Fibroblast of upper back skin (primary cell): Measurements from ENCODE around the gene GCK.
"Not testable (repeated sequence)": the region's sequence is repeated elsewhere in the genome, so short reads cannot be mapped to it uniquely, and the experiment has no call there.

Experiments
- DNase-seq: peaks from one replicate; pipeline ENCODE4 v3.0.0-alpha.2; 2013

Gene GCK

DNA sequence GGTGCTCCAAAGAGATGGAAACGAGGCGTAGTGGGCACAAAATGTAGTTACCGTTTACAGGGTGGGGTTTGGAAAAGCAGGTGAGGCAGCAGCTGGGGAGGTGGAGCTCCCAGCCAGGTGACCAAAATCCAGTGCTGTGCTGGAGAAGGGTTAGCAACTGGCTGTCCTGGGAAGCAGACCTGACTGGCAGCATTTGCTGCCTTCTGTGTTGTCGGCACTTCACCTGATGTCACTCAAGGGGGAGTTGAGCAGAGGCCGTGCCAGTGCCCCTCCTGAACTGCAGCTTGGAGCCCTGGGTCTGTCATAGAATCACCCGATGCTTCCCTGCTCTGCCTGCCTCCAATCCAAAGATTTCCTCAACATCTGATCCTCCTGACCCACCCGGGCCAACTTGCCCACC is 12.8 kb downstream of the GCK start:
- DNase-seq: no peak

DNA sequence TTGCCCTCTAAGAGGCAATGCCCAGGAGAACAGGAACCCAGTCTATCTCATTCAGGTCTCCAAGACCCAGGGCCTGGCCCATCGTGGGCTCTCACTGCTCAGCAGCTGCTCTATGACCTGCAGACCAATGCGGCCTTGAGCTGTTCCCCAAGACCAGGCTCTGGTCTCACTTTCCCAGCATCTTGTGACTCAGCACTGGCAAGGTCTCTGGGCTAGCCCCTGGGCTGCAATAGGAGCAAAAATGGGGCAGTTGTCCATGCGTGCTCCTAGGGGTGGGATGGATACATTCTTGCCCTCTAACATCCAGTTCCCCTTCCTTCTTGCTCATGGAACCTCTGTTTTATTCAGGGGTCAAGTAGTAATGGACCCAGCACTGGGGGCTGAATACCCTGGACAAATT is 13.5 kb downstream of the GCK start:
- no peak for DNase-seq

DNA sequence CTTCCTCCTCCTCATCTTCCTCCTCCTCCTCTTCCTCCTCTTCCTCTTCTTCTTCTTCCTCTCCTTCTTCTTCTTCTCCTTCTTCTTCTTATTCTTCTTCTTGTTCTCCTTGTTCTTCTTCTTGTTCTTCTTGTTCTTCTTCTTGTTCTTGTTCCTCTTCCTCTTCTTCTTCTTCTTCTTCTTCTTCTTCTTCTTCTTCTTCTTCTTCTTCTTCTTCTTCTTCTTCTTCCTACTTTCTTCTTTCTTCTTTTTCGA is 14.6 kb downstream of the GCK start:
- DNase-seq: not testable (repeated sequence)

DNA sequence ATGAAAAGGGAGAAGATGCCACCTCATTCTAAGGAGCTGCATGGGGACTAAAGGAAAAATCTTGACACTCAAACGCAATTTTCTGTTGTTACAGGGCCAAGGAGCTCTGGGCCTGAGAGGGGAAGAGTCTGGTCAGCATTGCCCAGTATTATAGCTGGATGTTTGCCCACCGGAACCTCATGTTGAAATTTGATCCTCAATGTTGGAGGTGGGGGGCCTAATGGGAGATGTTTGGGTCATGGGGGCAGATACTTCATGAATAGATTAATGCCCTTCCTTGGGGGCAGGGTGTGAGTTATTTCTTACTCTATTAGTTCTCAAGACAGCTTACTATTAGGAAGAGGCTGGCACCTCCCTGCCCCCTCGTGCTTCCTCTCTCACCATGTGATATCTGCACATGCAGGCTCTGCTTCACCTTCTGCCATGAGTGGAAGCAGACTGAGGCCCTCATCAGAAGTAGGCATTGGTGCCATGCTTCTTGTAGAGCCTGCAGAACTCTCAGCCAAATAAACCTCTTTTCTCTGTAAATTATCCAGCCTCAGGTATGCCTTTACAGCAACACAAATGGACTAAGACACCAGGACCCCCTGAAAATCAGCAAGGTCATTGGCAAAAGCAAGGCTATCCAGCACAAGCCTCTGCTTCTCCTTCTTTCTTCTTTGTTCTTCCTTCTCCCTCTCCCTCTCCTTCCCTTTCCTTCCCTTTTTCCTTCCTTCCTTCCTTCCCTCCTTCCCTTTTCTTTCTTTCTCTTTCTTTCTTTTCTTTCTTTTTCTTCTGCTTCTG is 15.1 kb downstream of the GCK start:
- no peak for DNase-seq

DNA sequence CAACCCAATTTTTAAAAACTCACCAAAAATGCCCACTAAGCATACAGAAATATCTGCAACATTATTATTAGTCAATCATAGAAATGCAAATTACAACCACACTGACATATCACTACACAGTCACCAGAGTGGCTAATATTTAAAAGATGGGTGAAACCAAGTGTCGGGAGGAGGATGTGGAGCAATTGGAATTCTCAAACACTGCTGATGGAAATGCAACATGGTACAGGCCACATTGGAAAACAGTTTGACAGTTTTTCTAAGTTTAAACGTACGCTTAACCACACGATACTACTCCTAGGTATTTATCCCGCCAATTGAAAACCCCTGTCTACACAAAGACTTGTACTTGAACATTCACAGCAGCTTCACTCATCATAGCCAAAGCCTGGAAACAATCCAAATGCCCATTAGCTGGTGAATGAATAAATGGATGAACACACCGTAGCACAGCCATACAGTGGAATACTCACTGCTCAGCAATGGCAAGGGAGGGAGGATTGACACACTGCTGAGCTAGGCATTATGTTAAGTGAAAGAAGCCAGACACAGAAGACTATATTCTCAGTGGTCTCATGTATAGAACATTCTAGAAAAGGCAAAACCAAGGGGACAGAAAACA is 16.3 kb downstream of the GCK start:
- no peak for DNase-seq

DNA sequence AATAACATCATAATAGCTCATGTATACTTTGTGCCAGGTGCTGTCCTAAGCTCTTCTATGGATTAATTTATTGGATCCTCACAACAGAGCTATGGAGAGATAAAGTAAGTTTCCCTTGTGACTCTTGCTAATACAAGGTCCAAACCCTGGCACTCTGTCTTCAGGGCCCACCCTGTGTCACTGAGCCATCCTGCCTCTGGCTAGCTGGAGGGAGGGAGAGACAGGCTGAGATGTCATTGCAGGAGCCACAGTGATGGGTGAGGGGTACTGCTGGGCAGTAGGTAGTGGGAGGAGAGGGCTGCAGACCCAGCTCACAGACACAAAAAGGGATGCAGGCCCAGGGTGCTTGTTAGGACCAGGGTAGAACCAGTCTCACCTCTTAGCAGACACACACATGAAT is 16.9 kb downstream of the GCK start:
- DNase-seq: no peak

DNA sequence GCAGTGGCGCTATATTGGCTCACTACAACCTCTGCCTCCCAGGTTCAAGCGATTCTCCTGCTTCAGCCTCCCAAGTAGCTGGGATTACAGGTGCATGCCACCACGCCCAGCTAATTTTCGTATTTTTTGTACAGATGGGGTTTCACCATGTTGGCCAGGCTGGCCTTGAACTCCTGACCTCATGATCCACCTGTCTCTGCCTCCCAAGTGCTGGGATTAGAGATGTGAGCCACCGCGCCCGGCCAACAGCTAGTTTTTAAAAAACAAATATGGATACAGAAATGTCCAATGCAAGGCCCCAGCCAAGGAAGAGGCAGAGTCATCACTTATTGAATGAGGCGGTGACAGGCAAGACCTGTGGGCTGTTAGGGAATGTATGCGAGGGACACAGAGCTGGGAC is 17.3 kb downstream of the GCK start:
- not testable (repeated sequence) for DNase-seq

DNA sequence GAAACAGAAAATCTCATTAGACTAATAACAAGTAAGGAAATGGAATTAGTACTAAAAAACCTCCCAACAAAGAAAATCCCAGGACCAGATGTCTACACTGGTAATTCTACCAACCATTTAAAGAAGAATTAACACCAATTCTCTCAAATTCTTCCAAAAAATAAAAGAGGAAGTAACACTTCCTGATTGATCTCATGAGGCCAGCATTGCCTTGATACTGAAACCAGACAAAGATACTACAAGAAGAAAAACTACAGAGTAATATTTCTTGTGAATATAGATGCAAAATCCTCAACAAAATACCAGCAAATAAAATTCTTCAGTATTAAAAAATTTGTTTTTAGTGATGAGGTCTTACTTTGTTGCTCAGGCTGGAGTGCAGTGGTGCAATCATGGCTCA is 21.3 kb downstream of the GCK start:
- DNase-seq: no peak

DNA sequence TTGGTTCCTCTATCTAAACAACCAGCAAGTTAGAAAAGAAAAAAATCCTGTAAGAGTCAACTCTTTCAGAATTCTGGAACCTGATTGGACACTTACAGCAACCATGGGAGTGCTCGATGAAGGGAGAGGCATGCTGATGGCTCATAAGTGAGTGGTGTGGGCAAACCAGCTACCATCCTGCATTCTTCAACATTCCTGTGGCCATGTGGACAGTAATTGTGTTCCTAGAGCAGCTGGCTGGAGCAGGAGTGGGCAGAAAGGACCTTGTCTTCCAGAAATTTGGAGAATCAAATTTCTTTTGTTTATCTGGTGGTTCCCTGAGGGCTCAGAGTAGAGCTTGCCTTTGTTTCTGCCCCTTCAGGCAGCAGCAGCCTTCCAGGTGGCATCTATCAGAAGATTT is 25.6 kb downstream of the GCK start:
- peak; percentile 86 for DNase-seq

DNA sequence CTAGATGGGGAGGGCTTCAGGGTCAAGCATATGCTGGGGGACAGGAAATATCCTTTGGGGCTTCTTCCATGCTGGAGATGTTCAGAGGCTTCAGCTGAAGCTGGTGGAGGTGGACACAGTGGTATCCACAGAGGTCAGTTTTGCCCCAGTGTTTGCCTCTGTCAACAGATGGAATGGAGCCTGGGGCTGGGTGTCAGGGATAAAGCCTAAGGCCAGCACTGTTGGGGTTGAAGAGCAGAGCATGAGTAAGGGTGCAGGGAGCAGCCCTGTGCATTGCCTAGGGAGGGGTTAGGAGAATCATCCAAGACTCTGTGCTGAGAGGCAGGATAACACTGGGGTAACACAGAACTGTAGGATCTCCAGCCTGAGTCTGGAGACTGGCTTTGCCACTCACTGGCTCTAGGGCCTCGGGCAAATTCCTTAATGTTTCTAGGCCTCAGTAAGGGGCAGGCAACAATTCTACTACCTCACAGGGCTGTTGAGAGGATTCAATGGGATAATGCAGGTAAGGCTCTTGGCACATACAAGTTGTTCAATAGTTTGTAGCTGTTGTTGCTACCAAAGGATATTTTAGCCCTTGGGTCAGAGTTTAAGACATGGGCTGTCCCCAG is 26.3 kb downstream of the GCK start:
- no peak for DNase-seq

DNA sequence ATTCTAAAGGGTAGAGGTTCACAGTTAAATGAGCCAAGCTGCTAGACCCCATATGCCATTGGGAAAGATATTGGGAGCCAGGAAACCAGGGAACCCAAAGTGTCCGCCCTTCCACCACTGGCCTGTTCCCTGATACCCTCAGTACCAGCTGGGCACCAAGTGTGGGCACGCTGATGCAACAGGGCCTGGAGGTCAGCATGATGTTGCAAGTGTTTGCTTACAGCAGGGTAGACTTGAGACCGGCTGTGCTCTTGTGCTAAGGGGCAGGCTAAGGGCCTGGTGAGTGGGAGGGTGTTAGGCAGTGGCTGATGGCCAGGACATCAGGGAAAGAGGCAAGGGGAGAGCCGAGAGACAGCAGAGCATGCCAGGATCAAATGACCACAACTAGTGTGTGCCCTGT is 27.1 kb downstream of the GCK start:
- no peak for DNase-seq

DNA sequence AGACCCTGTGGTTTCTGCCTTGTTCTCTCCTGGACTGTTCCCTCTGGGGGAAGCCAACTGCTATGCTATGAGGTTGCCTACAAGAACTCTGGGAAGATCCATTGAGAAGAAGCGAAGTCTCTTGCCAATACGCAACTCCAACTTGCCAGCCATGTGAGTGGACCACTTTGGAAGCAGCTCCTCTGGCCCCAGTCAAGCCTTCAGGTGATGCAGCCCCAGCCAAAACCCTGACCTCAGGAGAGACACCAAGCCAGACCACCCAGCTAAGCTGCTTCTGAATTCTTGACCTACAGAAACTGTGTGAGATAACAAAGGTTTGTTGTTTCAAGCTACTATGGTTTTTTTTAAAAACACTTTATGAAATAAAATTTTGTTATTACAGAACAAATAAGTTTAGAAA is 27.9 kb downstream of the GCK start:
- DNase-seq: no peak

DNA sequence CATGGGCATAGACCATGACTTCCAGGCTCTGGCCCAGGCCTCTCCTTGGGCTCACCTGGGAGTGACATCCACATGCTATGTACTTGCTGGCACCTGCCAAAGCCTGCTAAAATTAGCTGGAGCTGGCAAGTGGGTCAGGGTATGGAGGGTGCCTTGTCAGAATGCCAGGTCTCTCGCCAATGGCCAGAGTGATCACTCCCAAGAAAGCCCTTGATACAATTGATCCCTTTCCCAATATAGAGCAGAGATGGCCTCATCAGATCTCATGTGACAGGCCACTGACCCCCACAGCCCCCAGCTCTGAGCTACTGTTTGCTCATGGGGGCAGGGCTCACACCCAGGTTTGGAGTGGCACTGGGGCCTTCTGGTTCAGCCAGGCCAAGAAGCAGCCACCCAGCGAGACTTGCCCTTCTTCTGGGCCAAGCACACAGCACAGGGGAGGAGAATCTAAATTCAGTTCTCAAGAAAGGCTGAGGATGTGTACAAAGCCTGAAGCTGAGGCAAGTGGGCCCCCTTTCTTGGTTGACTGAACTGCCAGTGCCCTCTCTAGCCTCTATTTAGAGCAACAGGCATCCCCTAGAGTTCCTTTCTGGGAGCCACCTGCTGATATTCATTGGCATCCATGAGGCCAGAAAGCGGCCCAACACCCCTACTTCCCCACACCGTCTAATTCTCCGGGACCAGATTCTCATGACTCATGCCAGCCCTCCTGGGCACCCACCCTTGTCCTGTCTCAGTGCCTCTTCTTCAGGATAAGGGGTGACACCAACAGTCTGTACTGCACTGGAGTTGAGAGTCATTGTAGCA is 29.2 kb downstream of the GCK start:
- DNase-seq: no peak

DNA sequence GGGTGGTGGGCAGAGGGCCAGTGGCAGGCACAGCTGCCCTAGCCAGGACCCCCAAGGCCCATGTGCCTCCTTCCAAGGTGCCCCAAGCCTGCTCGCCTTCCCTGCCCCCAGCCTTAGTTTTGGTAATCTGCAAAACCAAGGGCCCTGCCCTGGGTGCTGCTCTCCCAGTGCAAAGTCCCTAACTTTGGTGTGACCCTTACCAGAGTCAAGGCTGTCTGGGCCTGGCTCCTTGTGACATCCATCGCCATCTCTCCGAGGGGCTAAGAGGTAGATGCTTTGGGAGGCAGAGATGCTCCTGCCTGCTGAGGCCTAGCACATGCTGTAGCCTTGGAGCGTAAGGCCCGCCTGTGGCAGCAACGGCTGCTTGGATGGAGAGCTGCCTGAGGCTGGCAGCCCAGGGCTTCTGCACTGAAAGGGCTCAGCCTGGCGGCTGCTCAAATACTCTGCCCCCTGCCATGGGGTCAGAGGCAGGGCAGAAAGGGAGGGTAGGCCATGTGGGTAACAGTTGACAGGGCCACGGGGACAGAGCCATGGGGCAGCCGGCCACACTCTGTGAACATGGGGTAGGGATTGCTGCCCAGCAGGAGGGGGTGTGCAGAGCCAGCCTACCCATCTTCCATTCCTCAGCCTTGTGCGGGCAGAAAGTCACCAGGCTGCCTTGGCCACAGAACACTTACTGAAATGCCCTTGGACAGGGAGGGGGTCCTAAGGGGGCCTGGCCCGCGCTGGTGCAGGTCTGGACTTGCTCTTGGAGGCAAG is 30.2 kb downstream of the GCK start:
- DNase-seq: no peak

DNA sequence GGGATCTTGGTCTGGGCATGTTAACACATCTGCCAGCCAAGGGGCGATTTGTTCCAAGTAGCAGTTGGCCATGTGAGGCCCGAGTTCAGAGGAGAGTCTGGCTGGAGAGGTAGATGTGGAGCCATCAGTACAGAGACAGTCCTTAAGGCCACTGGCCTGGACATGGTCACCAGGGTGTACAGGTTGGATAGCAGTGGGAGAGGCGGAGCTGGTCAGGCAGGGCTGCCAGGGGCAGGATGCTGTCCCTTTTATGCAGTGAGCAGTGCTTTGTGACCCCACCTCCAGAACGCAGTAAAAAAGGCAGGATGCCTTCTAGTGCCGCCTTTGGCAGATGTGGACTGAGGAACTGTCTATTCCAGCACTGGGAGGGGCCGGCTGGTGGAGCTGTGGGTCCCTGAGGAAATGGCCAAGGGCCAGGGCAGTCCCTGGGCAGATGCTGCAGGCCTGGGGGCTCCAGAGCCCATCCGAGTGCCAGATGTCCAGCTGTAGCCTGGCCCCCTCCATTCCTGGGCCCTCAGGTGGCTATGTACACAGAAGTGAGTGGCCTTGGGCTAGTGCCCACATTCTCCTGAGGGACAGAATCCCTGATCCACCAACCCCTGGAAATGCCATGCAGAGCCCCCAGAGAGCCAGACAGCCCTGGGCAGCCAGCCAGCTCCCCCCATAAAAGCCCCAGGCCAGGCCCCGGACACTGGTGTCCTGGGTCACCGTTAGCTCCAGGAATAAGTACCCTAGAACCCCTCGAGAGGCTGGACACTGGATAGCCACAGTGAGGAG is 31.0 kb downstream of the GCK start:
- no peak for DNase-seq

DNA sequence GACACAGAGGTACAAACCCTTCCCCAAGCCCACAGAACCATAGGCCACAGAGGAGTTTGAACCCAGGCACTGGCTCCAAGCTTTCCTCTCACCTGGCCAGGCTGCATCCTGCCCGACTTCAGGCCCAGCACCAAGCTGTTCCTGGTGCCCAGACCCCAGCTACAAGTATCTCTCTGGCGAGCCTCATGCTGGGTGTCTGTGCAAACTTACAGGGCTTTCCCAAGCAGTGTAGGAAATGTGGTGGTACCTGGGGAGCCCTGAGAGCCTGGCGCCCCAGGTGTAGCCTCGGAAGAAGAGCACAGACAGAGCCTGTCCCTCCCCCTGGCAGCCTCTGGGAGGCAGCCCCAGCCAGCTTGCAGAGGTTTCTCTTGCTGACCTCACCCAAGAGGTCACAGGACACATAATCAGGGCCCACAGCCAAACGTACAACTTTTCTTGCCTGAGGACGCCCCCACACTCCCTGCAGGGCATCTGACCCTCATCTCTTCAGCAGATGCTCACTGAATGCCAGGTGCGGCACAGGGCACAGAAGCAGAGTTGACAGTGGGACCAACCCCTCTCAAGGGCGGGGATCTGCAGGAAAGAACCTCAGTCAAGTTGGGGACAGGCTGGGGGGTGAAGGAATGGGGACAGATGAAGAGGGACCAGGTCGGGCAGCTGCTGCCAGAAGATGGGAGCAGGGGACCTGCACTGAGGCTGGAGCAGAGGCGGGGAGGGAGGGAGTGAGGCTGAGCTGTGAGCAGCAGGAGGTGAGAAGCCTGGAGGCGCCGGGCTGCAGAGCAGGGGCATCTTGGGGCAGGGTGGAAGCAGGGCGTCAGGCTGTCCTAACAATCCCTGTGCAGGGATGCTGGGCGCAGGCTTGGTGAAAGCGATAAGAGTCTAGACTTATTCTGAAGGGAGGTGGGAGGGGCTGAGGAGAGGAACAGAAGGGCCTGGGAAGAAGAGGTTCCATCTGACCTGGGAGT is 31.8 kb downstream of the GCK start:
- DNase-seq: no peak

DNA sequence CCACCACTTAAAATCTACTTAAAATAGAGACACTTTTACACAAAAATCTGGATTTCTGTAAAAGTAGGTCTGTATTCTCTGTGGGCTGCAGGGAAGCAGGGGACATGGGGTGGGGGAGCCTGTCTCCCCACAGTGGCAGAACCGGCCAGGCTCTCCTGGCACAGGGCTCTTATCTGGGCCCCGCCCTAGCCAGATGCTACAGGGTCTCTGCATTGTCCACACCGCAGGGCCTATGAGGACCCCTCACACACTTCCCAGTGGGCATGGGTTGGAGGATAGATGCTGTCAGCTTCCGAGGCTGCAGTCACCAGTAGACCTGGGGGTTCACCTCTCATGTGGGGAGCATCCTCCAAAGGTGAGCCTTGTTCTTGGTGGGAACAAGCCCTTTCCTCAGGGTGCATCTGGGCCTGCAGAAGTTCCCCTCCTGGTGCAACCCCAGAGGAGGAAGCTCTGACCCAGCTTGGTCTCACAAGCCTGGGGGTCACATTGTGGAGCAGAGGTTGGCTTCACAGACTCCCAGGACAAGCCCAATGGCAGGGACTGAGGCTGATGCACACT is 32.7 kb downstream of the GCK start:
- no peak for DNase-seq

DNA sequence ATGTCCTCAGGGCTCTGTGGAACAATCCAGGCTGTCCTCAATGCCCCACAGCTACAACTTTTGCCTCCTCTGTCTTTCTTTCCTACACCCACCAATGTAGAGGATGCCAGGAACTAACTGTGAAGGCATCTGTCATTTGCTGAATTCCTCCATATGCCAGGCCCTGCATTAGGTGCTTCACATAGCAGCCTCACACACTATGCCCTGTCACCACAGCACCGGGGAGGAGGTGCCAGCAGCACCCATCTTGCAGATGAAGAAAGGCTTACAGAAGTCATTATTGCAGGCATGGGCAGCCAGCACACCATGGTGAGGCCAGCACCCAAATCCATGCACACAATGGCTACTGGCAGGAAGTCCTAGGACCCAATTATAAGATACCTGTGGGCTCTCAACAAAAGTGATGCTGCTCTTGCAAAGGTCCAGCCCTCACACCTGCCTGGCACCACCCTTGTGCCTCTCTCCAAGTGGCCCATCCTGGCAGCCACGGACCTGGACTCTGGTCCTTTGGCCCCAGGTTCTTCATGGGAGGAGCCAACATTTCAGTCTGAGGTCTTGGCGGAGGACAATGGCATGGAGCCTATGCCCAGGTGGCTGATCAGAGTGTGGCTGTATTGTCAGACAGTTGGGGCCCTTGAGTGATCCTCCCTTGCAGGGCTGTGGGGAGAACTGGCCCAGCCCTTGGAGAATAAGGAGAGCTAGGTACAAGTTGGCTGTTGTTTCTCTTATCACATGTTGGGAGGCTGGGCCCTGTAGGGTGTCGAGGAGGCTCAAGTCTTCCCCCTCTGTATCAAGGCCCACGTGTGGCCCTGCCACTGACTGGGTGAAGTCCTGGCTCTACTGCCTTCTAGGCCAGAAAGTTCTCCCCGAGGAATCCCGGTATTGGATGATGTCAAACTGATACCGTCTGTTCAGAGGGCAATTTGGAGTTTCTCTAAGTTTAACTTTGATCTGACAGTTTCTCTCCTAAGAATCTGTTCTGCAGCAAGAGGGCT is 33.8 kb downstream of the GCK start:
- DNase-seq: no peak

DNA sequence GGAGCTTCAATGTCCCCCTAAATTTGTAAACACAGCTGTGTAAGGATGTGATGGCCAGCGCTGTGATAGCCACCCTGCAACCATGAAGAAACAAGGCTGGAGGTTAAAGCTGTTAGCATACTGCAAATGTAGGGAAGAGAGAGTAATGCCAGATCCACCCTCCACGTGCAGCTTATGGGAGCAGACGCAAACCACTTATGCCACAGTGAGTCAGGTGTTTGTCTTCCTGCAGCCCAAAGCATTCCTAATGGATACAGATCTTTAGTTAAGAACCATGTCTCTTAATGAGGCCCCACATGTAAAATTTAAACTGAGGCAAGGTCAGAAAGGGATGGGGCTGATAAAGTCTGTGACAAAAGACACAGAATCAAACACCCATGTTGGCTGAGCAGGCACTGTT is 34.5 kb downstream of the GCK start:
- no peak for DNase-seq

DNA sequence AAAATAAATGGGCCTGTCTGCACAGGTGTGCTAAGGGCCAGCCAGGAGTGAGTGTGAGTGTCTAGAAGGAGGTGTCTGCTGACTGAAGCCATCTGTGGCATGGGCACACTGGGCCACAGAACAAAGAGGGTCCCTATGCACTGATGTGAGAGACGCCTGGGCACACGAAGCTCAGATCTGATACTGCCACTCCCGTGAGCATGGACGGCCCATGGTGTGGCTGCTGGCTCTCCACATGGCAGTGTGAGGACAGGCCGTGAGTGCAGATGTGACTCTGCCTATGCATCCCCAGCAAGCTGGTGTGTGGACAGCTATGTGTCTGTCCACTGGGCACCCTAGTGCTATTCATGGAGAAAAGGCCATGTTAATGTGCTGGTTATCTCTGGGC is 35.3 kb downstream of the GCK start:
- no peak for DNase-seq
